CD4-positive, alpha-beta T cell treated with Interleukin-15 for 4 hours (primary cell): Measurements from ENCODE around the gene FIS1.
A peak's percentile ranks its signal among the peaks of the same experiment; 100 is the strongest.

ENCODE experiments used
- DNase-seq: peaks from one replicate; pipeline ENCODE4 v3.0.0-alpha.2; 2020; ENCODE audit warnings: low spot score

Gene FIS1

GRCh38 chr7:101233907-101234547, 10.9 kb downstream of the FIS1 start:
- no peak for DNase-seq

DNA sequence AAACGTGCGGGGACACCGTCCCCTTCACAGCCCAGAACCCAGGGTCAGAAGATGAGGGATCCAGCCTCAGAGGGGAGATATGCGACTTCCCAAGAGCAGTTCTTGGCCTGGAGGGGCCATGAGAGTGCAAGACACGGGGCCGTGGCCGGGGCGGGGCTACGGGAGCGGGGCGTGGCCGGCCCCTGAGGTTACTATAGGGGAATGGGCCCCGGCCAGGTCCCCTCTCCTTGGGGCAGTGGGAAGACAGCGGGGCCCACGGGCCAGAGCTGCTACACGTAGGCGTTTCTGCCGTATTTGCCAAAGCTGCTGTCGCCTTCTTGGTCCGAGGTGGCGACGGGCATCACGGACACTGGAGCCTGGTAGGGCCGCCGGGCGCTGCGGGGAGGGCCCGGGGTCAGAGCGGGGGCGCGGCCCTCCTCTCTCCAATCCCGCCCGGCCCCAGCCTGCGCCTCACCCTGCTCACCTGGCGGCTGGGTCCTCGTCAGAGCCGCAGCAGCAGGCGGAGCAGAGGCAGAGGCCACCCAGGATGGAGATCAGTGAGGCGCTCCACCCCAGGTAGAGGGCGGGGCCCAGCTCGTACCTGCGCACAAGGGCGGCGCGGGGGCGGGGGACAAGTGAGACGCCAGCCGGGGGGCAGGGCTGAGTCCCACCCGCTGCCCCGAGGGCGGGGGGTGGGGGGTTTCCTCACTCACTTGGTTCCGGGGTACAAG, 12.6 kb downstream of the FIS1 start:
- no peak for DNase-seq

DNA sequence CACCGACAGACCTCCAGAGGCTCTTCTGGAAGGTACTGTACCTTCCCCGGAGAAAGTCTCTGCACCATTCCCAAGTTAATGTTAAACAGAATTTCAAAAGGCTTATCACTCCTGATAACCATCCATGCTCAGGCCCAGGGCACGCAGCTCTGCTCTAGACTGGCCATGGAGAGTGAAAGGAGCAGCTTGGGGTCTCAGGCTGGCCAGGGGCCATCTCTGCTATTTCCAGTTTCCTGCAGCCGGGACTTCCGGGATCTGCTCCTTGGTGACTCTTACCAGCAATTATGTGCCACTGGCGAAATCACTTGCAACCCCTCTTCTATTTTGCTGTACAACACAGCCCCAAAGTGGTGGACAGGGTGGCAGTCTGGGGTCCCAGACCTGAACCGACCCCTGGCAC, 13.2 kb downstream of the FIS1 start:
- DNase-seq, result no peak

- DNase-seq, result no peak
These were observed 18.2 kb downstream of the FIS1 start for GRCh38 chr7:101226721-101227120.

GRCh38 chr7:101225650-101226049, 19.2 kb downstream of the FIS1 start:
- no peak for DNase-seq

GRCh38 chr7:101223528-101223927, 21.4 kb downstream of the FIS1 start:
- DNase-seq, result no peak

- no peak for DNase-seq
These were observed 22.5 kb downstream of the FIS1 start for GRCh38 chr7:101222275-101222830.

- DNase-seq, result no peak
These were observed 24.6 kb downstream of the FIS1 start for GRCh38 chr7:101220295-101220694.

DNA sequence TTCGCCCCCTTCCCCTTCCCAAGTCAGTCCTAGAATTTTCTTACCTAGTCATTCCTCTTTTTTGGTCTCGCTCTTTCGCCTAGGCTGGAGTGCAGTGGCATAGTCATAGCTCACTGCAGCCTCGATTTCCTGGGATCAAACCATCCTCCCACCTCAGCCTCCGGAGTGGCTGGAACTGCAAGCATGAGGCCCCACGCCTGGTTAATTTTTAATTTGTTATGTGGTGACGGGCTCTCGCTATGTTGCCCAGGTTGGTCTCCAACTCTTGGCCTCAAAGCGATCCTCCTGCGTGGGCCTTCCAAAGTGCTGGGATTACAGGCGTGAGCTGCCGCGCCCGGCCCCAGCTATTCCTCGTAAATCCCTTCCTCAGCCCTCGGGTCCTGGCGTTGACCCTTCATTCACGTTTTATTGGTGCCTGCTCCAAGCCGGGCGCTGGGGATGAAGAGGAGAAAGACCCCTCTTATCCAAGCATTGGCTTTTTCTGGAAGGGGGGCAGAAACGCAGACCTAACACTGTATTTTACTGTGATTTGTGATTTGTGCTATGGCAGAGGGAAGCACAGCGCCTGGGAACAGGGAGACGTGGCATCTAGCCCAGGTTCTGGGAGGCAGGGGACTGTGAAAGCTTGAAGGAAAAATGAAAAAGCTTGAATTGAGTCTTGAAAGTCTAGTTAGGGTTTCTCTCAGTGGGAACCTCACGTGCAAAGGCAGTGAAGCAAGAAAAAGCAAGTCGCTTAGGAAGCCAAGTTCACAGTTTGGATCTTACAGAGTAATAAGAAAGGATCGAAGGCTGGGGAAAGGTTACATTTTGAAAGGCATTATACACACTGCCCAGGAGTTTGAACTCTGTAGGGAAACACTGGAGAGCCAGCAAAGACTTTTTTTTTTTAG, 26.4 kb downstream of the FIS1 start:
- no peak for DNase-seq

DNA sequence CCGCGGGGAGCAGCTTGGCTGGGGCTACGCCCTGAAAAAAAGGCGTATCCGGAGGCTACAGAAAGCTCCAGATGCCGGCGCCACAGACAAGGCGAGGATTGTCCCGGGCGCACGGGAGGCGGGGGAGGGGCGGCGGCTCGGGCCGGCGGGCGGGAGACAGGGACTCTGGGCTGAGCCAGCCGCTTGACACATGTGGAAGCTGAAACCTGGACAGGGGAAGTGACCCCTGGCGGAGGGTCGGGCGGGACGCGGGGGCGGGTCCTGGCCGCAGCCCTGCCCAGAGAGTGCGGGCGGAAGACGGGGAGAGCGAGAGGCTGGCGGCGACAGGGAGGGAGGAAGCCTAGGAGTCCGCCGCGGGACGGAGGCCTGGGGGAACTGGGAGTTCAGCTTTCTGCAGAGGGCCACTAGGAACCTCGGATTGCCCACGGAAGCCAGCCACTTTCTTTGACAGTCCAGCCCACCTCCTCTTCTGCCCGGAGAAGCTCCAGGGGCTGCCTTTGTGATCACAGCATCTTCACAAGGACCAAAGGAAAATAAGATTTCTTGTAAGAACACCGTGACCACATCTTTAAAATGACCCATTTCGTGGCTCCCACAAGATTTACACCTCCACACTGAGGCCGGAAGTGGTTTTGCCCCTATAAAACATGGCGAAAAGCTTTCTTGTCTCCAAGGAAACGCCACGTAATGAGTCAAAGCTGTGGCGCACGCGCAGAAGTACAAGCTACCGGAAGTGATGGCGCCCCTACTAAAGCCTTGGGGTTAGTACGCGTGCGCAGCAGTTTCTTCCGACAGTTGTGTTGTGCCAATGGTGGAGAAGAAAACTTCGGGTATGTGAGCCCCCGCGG, 27.3 kb downstream of the FIS1 start, which contains the start of the genes PLOD3 and ZNHIT1:
TSS of gene PLOD3 (minus strand) at position 194 of the 848 bp plus-strand sequence. CDS start 307 bp downstream, outside the sequence.
TSS of gene ZNHIT1 (plus strand) at position 778 of the 848 bp plus-strand sequence. CDS start at position 809, 31 bp downstream.
- DNase-seq, result peak; percentile 97

GRCh38 chr7:101216860-101217387, 28.0 kb downstream of the FIS1 start:
- DNase-seq, result no peak

DNA sequence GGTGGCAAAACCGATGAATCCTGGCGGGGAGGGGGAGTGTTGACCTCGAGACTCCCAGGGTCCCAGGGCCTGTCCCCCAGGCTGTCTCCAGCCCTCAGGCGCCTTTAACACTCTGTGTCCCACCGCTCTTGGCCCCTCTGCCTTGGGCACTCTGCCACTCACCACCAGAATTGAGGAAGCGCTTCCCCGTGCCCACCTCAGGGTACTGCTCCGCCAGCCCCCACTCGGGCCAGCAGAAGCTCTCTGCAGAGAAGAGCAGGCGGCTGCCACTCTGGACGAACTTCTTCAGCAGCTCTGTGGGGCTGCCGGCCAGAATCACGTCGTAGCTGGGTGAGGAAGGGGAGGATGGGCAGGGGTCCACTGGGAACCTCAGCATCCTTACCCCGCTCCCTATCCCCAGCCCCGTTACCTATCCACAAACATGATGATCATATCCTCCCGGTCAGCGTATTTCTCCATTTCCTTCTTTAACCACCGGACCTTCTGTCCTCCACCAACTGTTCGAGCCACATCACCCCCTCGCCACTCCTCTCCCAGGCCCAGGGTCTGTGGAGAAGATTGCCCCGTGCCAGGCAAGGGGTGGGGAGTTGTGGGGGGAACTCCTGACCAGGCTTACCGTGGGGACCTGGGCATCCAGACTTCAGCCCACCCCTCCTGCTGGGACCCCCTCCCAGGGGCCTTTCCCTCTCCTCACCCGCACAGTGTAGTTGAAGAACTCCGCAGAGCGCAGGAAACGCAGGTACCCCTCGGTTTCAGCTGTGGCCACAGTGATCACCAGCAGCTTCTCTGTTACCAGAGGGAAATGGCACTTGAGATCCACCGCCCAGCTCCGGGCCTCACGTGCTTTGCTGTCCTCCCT, 28.7 kb downstream of the FIS1 start:
- DNase-seq, result no peak

- no peak for DNase-seq
These were observed 32.9 kb downstream of the FIS1 start for GRCh38 chr7:101212014-101212413.

DNA sequence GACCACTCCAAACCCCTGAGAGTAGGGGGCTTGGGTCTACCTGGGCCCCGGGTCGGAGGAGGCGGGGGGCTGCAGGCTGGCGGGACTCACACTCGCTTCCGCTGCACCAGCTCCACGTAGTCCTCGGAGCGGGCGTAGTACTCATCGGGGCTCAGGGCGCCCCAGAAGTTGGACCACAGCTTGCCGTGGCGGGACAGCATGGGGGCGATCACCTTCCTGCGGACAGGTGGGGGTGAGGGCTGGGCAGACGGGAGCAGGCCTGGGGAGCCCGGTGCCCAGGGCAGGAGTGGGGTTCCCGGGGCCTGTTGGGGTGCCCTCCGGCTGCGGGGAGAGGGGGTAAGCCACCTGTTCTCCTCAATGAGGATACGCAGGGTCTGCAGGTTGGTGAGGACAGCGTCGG, 33.4 kb downstream of the FIS1 start:
- DNase-seq, result no peak

- DNase-seq, result no peak
These were observed 34.7 kb downstream of the FIS1 start for GRCh38 chr7:101210143-101210542.

DNA sequence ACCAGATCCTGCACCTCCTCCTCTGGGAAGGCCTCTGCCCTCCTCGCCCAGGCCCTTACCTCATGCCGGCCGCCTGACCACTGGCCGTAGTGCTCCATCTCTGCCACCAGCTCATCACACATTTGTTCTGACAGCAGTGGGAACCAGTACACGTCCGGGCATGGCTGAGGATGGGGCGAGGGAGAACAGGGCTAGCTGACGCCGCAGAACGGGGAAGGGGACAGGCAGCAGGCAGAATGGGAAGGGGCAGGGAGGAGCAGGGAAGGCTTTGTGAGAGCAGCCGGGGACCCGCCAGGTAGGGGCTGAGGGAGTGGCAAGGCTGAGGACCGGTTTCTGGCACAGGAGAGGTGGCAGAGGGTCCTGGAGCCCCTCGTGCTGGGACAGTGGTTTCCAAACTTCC, 36.1 kb downstream of the FIS1 start:
- DNase-seq, result no peak

DNA sequence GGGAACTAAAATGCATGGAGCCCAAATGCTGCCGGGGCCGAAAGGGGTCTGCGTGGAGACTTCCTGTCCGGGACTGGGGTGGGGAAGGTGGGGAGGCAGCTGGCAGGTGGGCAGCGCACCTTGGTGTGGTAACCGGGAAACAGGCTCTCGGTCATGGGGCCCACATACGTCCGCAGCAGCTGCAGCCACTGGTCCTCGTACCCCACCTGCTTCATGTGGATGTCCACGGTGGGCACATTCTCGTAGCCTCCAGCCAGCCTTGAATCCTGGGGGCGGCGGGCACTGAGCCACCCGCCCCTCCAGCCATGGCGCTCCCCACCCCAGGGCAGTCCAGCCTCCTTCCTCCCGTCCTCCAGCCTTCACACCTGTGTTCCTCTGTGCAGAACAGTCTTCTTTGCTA, 37.4 kb downstream of the FIS1 start:
- DNase-seq, result no peak

- DNase-seq, result no peak
These were observed 38.2 kb downstream of the FIS1 start for GRCh38 chr7:101206665-101207042.

- DNase-seq, result no peak
These were observed 38.8 kb downstream of the FIS1 start for GRCh38 chr7:101205901-101206664.
